ENCODE measurements around the gene VAT1L.
"Not testable (repeated sequence)": the region's sequence is repeated elsewhere in the genome, so short reads cannot be mapped to it uniquely, and the experiment has no call there.

The VAT1L gene

GRCh38 chr16:77987810-77988209 lies 199.4 kb downstream of the VAT1L start:
- in situ Hi-C loops (cut with MboI; ENCODE audit: low sequenced_read_pairs): no loop called here

DNA sequence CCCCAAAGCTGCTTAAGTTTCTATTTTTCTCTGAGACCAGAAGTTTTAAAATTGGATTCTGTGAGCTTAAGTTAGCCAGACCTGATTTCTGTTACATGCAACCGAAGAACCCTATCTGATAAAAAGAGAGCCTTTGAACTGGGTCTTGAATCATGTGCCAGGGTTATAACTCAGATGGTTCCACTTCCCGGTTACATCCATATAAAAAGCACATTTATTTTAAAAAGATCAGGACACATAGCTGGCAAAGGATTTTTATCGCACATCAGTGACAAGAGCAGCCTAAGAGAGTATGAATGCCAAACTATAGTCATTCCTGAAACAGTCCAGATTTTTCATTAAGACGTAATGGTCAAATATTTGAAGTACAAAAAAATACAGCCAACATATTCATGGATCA lies 201.5 kb downstream of the VAT1L start:
- in situ Hi-C loops (cut with MboI; ENCODE audit: low sequenced_read_pairs): no loop called here

- in situ Hi-C loops (cut with MboI; ENCODE audit: low sequenced_read_pairs): no loop called here
Measured at GRCh38 chr16:77991701-77992100, 203.3 kb downstream of the VAT1L start.

- in situ Hi-C loops (cut with MboI; ENCODE audit: low sequenced_read_pairs): not testable (repeated sequence)
Measured at GRCh38 chr16:77992381-77992780, 204.0 kb downstream of the VAT1L start.

DNA sequence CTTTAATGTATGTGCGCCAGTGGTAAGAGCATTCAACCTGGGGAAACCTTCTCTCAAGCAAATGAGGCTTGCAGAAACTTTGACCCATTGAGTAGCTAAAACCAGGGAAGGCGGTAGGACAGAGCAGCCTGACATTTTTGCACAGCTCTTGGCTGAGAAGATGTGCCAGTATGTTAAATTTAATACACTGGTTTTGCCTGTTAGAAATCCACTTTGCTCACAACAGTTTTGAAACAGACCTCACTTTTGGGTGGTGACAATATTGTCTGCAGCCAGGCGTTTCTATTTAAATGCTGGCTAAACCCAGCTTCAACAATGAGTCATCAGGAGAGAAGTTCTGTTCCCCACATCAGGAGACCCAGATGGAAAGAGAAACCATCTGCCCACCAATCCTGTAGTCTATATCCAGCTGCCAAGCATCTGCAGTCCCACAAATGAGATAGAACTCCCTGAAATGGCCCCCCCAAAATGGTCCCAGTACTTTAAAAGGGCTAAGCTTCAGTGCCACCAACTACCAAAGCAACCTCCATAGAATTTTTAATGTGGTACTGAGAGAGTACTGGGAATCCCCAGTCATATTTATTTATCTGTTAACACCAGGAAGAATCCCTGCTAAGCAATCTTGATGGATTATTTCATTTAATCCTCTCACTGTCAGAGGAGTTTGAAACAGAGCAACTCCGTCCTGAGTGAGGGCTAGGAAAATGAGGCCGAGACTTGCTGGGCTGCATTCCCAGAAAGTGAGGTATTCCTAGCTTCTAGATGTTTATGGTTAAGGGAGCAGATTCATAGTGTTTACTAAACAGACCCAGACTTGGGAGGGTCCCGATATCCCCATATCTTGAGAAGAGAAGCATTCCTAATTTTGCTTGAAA lies 205.0 kb downstream of the VAT1L start:
- in situ Hi-C loops (cut with MboI; ENCODE audit: low sequenced_read_pairs): no loop called here

- in situ Hi-C loops (cut with MboI; ENCODE audit: low sequenced_read_pairs): no loop called here
Measured at GRCh38 chr16:77995843-77996455, 207.6 kb downstream of the VAT1L start.

- in situ Hi-C loops (cut with MboI; ENCODE audit: low sequenced_read_pairs): no loop called here
Measured at GRCh38 chr16:77998350-77999023, 210.1 kb downstream of the VAT1L start.

DNA sequence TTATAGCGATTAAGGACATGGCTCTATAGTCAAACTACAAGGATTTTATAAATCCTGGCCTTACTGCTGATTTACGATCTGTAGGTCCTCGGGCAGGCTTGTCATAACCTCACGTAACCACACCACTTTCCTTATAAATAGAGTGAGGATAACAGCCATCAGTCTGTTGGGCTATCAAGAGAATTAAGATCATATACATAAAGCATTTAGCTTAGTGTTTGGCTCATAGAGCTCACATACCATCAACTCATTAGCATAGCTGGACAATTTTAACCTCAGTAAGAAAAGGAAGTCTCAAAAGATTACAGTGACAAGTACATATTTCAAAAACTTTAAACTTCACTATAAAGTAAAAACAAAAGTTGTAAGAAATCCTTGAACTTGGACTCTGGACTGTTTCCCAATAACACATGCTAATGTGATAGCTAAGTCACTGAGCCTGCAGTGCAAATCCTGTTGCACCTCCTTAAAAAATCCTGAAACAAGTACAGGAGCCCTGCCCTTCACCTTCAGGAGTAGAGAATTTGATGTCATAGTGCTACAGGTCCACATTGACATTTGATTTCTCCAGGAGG lies 213.2 kb downstream of the VAT1L start:
- in situ Hi-C loops (cut with MboI; ENCODE audit: low sequenced_read_pairs): no loop called here

DNA sequence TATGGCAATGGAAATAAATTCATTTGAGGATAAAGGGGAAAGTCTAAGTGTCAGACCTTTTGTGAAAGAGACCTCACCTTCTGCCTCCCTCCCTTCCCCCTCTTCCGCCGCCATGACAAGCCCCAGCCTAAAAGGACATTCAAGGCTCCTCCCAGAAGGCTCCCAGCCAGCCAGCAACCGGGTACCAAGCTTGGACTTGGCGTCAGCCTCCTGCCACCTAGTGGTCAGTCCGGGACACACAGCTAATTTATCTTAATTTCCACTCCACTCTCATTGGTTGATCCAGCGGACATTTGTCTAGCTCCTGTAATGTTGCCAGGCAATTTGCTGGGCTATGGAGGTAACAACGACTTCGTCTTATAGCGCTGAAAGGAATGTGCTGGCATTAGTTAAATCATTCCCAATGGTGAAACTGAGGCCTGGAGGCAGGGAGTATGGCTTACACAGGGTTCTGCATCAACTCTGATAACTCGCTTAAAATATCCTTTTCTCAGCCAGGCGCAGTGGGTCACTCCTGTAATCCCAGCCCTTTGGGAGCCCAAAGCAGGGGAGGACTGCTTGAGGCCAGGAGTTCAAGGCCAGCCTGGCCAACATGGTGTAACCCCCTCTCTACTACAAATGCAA lies 214.7 kb downstream of the VAT1L start:
- in situ Hi-C loops (cut with MboI; ENCODE audit: low sequenced_read_pairs): no loop called here

- in situ Hi-C loops (cut with MboI; ENCODE audit: low sequenced_read_pairs): no loop called here
Measured at GRCh38 chr16:78004517-78004916, 216.2 kb downstream of the VAT1L start.

DNA sequence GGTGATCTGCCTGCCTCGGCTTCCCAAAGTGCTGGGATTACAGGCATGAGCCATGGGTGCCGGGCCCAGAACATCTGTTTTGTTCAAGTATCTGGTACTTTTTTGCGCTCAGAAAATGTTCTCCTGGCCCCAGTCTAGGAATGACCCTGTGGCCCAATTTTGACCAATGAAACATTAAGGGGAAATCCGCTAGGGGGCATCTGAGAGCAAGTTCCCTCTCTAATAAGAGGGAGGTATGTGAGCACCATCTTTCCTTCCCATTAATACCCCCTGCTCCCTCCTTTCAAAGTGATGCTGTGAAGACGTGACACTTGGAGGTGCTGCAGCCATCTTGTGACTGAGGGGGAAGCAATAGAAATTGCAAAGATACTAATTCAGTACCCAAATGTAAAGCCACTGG lies 217.5 kb downstream of the VAT1L start:
- in situ Hi-C loops (cut with MboI; ENCODE audit: low sequenced_read_pairs): no loop called here

- in situ Hi-C loops (cut with MboI; ENCODE audit: low sequenced_read_pairs): no loop called here
Measured at GRCh38 chr16:78007121-78007520, 218.8 kb downstream of the VAT1L start.

GRCh38 chr16:78022347-78023060 lies 234.1 kb downstream of the VAT1L start, which contains the start of gene CLEC3A:
CLEC3A (plus strand) TSS chr16:78022548; CDS start chr16:78022627, 79 bp downstream.
- in situ Hi-C loops (cut with MboI; ENCODE audit: low sequenced_read_pairs): no loop called here

DNA sequence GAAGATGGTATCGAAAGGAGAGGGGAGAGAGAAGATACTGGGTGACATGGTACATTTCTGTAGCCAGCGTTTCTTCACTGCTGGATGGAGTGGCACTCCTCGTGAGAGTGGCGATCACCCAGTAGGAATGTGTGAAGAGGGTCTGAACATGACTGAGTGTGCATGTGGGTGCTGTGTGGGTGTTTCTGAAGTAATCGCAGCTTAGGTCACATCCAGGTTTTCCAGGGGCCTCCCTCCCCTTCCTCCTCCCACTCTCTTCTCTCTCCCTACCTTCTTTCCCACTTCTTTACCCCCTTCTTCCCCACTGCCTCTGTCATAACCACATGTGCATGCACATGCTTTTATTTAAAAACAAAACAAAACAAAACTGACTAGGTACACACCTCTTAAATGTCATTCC lies 235.8 kb downstream of the VAT1L start:
- in situ Hi-C loops (cut with MboI; ENCODE audit: low sequenced_read_pairs): no loop called here

DNA sequence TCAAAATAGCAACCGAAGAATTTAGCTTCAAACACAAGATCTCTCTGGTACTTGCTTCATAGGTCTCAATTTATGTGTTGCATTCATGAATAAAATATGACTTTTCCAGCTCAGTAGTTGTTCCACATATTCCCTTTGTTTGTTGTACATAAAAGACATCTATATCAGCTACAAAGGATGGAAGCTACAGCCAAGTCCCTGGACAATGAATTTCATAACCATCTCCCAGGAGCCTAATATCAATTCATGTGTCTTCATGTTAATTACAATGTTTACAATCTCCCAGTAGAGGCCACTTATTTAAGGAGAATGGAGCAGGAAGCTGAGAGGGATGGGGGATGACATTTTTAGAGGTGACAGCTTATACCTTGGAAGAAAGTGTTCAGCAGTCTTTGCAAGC lies 237.3 kb downstream of the VAT1L start:
- in situ Hi-C loops (cut with MboI; ENCODE audit: low sequenced_read_pairs): no loop called here

DNA sequence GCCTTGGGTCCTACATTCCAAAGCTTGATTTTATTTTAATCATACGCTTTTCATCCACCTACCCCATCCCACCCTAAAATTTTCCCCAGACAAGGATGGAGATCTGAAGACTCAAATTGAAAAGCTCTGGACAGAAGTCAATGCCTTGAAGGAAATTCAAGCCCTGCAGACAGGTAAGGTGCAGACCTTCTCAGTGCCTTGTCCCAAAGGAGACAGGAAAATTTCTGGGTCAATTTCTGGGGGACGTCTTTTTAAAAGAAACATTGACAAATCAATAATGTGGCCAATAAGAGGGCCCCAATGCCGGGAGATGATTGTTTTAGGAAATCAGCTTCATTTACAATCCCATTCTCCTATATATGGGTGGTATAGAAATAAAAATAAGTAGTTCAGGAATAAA lies 239.7 kb downstream of the VAT1L start:
- in situ Hi-C loops (cut with MboI; ENCODE audit: low sequenced_read_pairs): no loop called here
